HCT116 (cell line): ENCODE results near the gene SLAMF7. TPM values are rescaled to one million over a fixed set of nuclear protein-coding genes. Genes with fewer than 3 reads are reported as not detected.

Experiments
- ATAC-seq: fragments of 200-7000 bp; cut with Tn5 transposase; 2 replicates; pipeline ENCODE4 v1.9.1; 2020; ENCODE audit warnings: mild to moderate bottlenecking, moderate library complexity
- BruUV-seq: library from RNA; stranded (reverse); fragments of 400-500 nt; replicated peaks from 2 replicates; lab custom pipeline; 2021; lab: Mats Ljungman, UMichigan
- CTCF ChIA-PET: fragments of 300-600 bp; sonication (Branson Sonifier 250); formaldehyde crosslinking; loops from one replicate; lab custom pipeline; 2021; ENCODE audit warnings: antibody characterized with exemption; lab: Charles Lee
- POLR2A ChIA-PET: fragments of 300-600, 350-600 bp; sonication (Branson Sonifier 250); formaldehyde crosslinking; loops from one replicate; lab custom pipeline; 2021; ENCODE audit warnings: antibody characterized with exemption; lab: Charles Lee
- RAD21 ChIA-PET, 2 experiments: fragments of 300-600 bp; sonication (Branson Sonifier 250); formaldehyde crosslinking; loops; one replicate each; lab custom pipeline; 2023; ENCODE audit warnings: low total read pairs in 2 of 2; ENCODE audit not compliant: uncharacterized antibody in 2 of 2, unreplicated experiment in 2 of 2, low non-redundant PET in 1 of 2; lab: Charles Lee
- DNase-seq: peaks from one replicate; pipeline ENCODE4 v3.0.0-alpha.2; 2010; ENCODE audit warnings: low read depth, low spot score
- H2AFZ ChIP-seq: fragments of 200-600 bp; shearing (Covaris generic), sonication (generic); 2 replicates; pipeline ENCODE4 v1.6.1; 2017; ENCODE audit warnings: low read depth, mixed run types, mixed read lengths, antibody characterized with exemption, low read length; ENCODE audit not compliant: poor library complexity, severe bottlenecking
- H3K27ac ChIP-seq: 2 replicates; pipeline ENCODE4 v1.5.1; 2012; ENCODE audit warnings: low read depth, low read length
- H3K27me3 ChIP-seq: fragments of 200-600 bp; sonication (generic); 2 replicates; pipeline ENCODE4 v1.6.1; 2016; ENCODE audit warnings: mixed run types, low read length, mixed read lengths; ENCODE audit not compliant: insufficient read depth
- H3K36me3 ChIP-seq, 2 experiments: fragments of 200-500 bp in 1 of 2; fragments of 200-600 bp in 1 of 2; sonication (Bioruptor generic) in 1 of 2; sonication (generic) in 1 of 2; 2 replicates each; pipeline versions ENCODE4 v1.5.1 to v1.6.1; 2014 to 2016; ENCODE audit warnings: low read length in 2 of 2, inconsistent platforms in 1 of 2, mixed read lengths in 1 of 2, mixed run types in 1 of 2; ENCODE audit not compliant: insufficient read depth in 2 of 2, control insufficient read depth in 1 of 2
- H3K4me1 ChIP-seq, 2 experiments: fragments of 200-600 bp in 1 of 2; sonication (generic) in 1 of 2; 2 replicates each; pipeline versions ENCODE4 v1.5.1 to v1.6.1; 2012 to 2017; ENCODE audit warnings: low read length in 2 of 2, inconsistent platforms in 1 of 2, mild to moderate bottlenecking in 1 of 2, mixed read lengths in 1 of 2, mixed run types in 1 of 2, moderate library complexity in 1 of 2; ENCODE audit not compliant: insufficient read depth in 2 of 2, control insufficient read depth in 1 of 2
- H3K4me2 ChIP-seq: fragments of 200-600 bp; sonication (generic); 2 replicates; pipeline ENCODE4 v1.6.1; 2017; ENCODE audit warnings: mixed run types, low read length, mixed read lengths
- H3K4me3 ChIP-seq, 2 experiments: fragments of 200-600 bp in 1 of 2; sonication (generic) in 1 of 2; replicated peaks in 1 of 2; 2 replicates each; pipeline ENCODE4 v1.5.1; 2011 to 2016; ENCODE audit warnings: low read length in 2 of 2, control low read depth in 1 of 2, low read depth in 1 of 2, mild to moderate bottlenecking in 1 of 2, mixed read lengths in 1 of 2, mixed run types in 1 of 2
- H3K79me2 ChIP-seq: fragments of 200-600 bp; sonication (generic); 2 replicates; pipeline ENCODE4 v1.6.1; 2017; ENCODE audit warnings: mild to moderate bottlenecking, mixed run types, low read length, moderate library complexity, mixed read lengths; ENCODE audit not compliant: insufficient read depth
- H3K9ac ChIP-seq: fragments of 200-600 bp; sonication (generic); 2 replicates; pipeline ENCODE4 v1.6.1; 2016; ENCODE audit warnings: low read length, mixed read lengths
- H3K9me2 ChIP-seq: fragments of 200-600 bp; sonication (generic), shearing (Covaris generic); 2 replicates; pipeline ENCODE4 v1.6.1; 2017; ENCODE audit warnings: mixed run types, mild to moderate bottlenecking, moderate library complexity; ENCODE audit not compliant: insufficient read depth
- H3K9me3 ChIP-seq, 2 experiments: fragments of 200-500 bp in 1 of 2; fragments of 200-600 bp in 1 of 2; sonication (Bioruptor generic) in 1 of 2; sonication (generic) in 1 of 2; 2 replicates each; pipeline ENCODE4 v1.6.1; 2014 to 2017; ENCODE audit warnings: low read length in 2 of 2, mixed read lengths in 2 of 2, inconsistent platforms in 1 of 2, low read depth in 1 of 2, mild to moderate bottlenecking in 1 of 2, mixed run types in 1 of 2, moderate library complexity in 1 of 2; ENCODE audit not compliant: control insufficient read depth in 1 of 2, insufficient read depth in 1 of 2
- H4K20me1 ChIP-seq: fragments of 200-600 bp; sonication (generic), shearing (Covaris generic); 2 replicates; pipeline ENCODE4 v1.6.1; 2017; ENCODE audit warnings: mixed run types, mild to moderate bottlenecking, moderate library complexity; ENCODE audit not compliant: insufficient read depth
- CBX3 ChIP-seq: IDR thresholded peaks from 2 replicates; pipeline ENCODE4 v1.6.1; 2012; ENCODE audit warnings: low read depth
- CEBPB ChIP-seq: IDR thresholded peaks from 2 replicates; pipeline ENCODE4 v1.6.1; 2012; ENCODE audit warnings: low read depth
- POLR2AphosphoS5 ChIP-seq: IDR thresholded peaks from 2 replicates; pipeline ENCODE4 v1.6.1; 2011; ENCODE audit warnings: mild to moderate bottlenecking, low read depth, low read length, moderate library complexity
- SIN3A ChIP-seq: IDR thresholded peaks from 2 replicates; pipeline ENCODE4 v1.6.1; 2012; ENCODE audit warnings: low read depth
- ZFX ChIP-seq: fragments of 450-650 bp; IDR thresholded peaks from 2 replicates; pipeline ENCODE4 v1.6.1; 2017
- intact Hi-C: fragments of 100-400 bp; cut with micrococcal nuclease; formaldehyde crosslinking; loops from 2 replicates; pipeline ENCODE4 v1.10.0; 2022
- total RNA-seq: library from RNA; stranded (reverse); gene quantifications from one replicate; pipeline ENCODE4 v1.2.1, GENCODE V29; 2021; ENCODE audit not compliant: unreplicated experiment
- TF ChIP-seq, protein P1 (sequence below): IDR thresholded peaks from 2 replicates; pipeline ENCODE4 v1.6.1; 2011; ENCODE audit warnings: mild to moderate bottlenecking, low read length, moderate library complexity; ENCODE audit not compliant: insufficient replicate concordance; ENCODE audit errors: extremely low read depth
- TF ChIP-seq, protein P2 (sequence below): IDR thresholded peaks from 2 replicates; pipeline ENCODE4 v1.6.1; 2012; ENCODE audit warnings: low read depth
- TF ChIP-seq, protein P3 (sequence below), 3 experiments: fragments of 200-600 bp in 1 of 3; sonication (generic) in 1 of 3; IDR thresholded peaks in 2 of 3; conservative IDR thresholded peaks in 1 of 3; 2 replicates each; pipeline ENCODE4 v1.5.1; 2012 to 2017; ENCODE audit warnings: low read depth in 2 of 3, low read length in 2 of 3, antibody characterized with exemption in 1 of 3, borderline replicate concordance in 1 of 3, control low read depth in 1 of 3, mild to moderate bottlenecking in 1 of 3, mixed read lengths in 1 of 3, mixed run types in 1 of 3, moderate library complexity in 1 of 3; ENCODE audit not compliant: insufficient read depth in 1 of 3

Gene SLAMF7
- total RNA-seq, 1 experiment from 2014 or later, result 0.34 TPM

DNA sequence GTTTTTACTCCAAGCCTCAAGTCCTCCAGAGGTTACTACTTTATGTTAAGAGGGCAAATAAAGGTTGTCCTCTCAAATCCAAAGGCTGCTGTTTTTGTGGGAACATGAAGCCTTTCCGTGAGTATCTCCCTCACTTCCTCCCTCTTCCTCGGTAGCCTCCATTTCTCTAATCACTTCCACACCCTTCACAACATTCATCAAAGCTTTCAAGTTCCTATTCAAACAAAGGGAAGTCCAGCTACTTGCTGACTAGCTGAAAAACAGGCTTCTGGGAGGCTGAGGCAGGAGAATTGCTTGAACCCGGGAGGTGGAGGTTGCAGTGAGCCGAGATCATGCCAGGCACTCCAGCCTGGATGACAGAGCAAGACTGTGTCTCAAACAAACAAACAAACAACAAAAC is 20.8 kb upstream of the SLAMF7 start:
- H3K27ac ChIP-seq, result no peak overlapping the region
- intact Hi-C loops, result no loop called here
- no peaks in the 10 kb centered on the region for H3K79me2 ChIP-seq
- TF ChIP-seq, protein P1, sequence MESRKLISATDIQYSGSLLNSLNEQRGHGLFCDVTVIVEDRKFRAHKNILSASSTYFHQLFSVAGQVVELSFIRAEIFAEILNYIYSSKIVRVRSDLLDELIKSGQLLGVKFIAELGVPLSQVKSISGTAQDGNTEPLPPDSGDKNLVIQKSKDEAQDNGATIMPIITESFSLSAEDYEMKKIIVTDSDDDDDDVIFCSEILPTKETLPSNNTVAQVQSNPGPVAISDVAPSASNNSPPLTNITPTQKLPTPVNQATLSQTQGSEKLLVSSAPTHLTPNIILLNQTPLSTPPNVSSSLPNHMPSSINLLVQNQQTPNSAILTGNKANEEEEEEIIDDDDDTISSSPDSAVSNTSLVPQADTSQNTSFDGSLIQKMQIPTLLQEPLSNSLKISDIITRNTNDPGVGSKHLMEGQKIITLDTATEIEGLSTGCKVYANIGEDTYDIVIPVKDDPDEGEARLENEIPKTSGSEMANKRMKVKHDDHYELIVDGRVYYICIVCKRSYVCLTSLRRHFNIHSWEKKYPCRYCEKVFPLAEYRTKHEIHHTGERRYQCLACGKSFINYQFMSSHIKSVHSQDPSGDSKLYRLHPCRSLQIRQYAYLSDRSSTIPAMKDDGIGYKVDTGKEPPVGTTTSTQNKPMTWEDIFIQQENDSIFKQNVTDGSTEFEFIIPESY, result no peak
- TF ChIP-seq CEBPB, result no peak
- no peak overlapping the region for H2AFZ ChIP-seq
- H3K4me3 ChIP-seq, result no peak overlapping the region
- H3K9me3 ChIP-seq, result no peaks in the 10 kb centered on the region
- no peak overlapping the region for H3K9ac ChIP-seq
- RAD21 ChIA-PET, result no interaction called here
- DNase-seq, result no peak
- POLR2A ChIA-PET, result no interaction called here
- H3K9me2 ChIP-seq, result no peaks in the 10 kb centered on the region
- CTCF ChIA-PET, result no interaction called here
- H4K20me1 ChIP-seq, result no peaks in the 10 kb centered on the region
- H3K4me2 ChIP-seq, result no peak overlapping the region
- BruUV-seq, result no TSS peak
- no peaks in the 10 kb centered on the region for H3K4me1 ChIP-seq
- no peaks in the 10 kb centered on the region for H3K36me3 ChIP-seq
- ATAC-seq, result no peak
- no peaks in the 10 kb centered on the region for H3K27me3 ChIP-seq

DNA sequence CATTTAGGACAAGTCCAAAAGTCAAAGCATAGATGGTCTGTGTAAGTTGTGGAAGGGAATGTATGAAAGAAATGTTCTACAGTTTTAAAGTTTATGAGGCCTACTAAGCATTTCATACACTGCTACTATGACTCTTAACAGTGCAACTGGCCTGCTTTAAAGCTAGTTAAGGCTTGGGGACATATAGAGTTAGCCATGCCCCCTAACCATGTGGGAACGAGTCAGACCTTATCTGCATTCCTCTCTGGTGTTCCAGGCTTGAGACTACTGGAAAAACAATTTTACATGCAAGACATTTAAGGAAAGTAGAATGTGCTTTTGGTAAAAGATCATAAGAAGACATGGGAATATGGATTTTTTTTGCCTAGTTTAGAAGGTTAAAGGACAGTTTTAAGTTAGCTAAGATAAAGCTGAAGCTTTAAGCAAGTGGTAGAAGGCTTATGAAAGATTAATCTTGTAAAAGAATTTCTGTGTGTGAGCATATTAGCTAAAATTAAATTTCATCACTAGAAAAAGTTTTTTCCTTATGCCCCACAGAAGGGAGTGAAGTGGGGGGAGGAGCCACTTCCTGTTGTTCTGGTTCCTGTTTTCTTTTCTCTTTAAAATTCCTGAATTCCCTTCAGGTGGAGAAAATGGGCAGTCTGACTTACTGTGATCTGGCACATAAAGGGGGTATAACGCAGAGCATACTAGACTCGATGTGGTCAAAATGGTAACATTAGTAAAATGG is 18.5 kb upstream of the SLAMF7 start:
- no peak overlapping the region for H3K9ac ChIP-seq
- no peak overlapping the region for H3K4me2 ChIP-seq
- no TSS peak for BruUV-seq
- no peak overlapping the region for H2AFZ ChIP-seq
- DNase-seq, result no peak
- CTCF ChIA-PET, result interaction anchor here (1.5 kb wide), 1 partner anchor 57 kb away, joined by 3 read pairs; no protein-coding TSS in a partner anchor
- H3K9me3 ChIP-seq, result no peaks in the 10 kb centered on the region
- H3K79me2 ChIP-seq, result no peaks in the 10 kb centered on the region
- intact Hi-C loops, result loop anchor here (10.0 kb wide), 1 partner anchor 424 kb away; no protein-coding TSS in a partner anchor
- H3K4me3 ChIP-seq, result no peak overlapping the region
- ATAC-seq, result no peak; the same call in 1 of the 2 replicates
- H3K36me3 ChIP-seq, result no peaks in the 10 kb centered on the region
- POLR2A ChIA-PET, result no interaction called here
- H4K20me1 ChIP-seq, result no peaks in the 10 kb centered on the region
- H3K4me1 ChIP-seq, result no peaks in the 10 kb centered on the region
- no peak overlapping the region for H3K27ac ChIP-seq
- RAD21 ChIA-PET, result no interaction called here
- no peaks in the 10 kb centered on the region for H3K9me2 ChIP-seq
- no peaks in the 10 kb centered on the region for H3K27me3 ChIP-seq
- TF ChIP-seq, protein P2, sequence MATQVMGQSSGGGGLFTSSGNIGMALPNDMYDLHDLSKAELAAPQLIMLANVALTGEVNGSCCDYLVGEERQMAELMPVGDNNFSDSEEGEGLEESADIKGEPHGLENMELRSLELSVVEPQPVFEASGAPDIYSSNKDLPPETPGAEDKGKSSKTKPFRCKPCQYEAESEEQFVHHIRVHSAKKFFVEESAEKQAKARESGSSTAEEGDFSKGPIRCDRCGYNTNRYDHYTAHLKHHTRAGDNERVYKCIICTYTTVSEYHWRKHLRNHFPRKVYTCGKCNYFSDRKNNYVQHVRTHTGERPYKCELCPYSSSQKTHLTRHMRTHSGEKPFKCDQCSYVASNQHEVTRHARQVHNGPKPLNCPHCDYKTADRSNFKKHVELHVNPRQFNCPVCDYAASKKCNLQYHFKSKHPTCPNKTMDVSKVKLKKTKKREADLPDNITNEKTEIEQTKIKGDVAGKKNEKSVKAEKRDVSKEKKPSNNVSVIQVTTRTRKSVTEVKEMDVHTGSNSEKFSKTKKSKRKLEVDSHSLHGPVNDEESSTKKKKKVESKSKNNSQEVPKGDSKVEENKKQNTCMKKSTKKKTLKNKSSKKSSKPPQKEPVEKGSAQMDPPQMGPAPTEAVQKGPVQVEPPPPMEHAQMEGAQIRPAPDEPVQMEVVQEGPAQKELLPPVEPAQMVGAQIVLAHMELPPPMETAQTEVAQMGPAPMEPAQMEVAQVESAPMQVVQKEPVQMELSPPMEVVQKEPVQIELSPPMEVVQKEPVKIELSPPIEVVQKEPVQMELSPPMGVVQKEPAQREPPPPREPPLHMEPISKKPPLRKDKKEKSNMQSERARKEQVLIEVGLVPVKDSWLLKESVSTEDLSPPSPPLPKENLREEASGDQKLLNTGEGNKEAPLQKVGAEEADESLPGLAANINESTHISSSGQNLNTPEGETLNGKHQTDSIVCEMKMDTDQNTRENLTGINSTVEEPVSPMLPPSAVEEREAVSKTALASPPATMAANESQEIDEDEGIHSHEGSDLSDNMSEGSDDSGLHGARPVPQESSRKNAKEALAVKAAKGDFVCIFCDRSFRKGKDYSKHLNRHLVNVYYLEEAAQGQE, result no peak
- TF ChIP-seq, protein P3, sequence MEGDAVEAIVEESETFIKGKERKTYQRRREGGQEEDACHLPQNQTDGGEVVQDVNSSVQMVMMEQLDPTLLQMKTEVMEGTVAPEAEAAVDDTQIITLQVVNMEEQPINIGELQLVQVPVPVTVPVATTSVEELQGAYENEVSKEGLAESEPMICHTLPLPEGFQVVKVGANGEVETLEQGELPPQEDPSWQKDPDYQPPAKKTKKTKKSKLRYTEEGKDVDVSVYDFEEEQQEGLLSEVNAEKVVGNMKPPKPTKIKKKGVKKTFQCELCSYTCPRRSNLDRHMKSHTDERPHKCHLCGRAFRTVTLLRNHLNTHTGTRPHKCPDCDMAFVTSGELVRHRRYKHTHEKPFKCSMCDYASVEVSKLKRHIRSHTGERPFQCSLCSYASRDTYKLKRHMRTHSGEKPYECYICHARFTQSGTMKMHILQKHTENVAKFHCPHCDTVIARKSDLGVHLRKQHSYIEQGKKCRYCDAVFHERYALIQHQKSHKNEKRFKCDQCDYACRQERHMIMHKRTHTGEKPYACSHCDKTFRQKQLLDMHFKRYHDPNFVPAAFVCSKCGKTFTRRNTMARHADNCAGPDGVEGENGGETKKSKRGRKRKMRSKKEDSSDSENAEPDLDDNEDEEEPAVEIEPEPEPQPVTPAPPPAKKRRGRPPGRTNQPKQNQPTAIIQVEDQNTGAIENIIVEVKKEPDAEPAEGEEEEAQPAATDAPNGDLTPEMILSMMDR (IDR thresholded peaks at IDR 0.05 in 2 of 3, conservative IDR thresholded peaks at IDR 0.05 in 1 of 3; ENCODE audit: borderline replicate concordance in 1 of 3, insufficient read depth in 1 of 3, low read depth in 2 of 3, low read length in 2 of 3), result no peak
- no peak for TF ChIP-seq SIN3A
- TF ChIP-seq ZFX, result no peak
- no peak for TF ChIP-seq CBX3
- TF ChIP-seq CEBPB, result no peak
- no peak for TF ChIP-seq POLR2AphosphoS5
